Kidney capillary endothelial cell (primary cell): ENCODE measurements around the gene MAP3K6.
"Not testable (repeated sequence)": the region's sequence is repeated elsewhere in the genome, so short reads cannot be mapped to it uniquely, and the experiment has no call there.

Source experiments
- DNase-seq: peaks from one replicate; pipeline ENCODE4 v3.0.0-alpha.2; 2018; ENCODE audit warnings: low spot score

The MAP3K6 gene

DNA sequence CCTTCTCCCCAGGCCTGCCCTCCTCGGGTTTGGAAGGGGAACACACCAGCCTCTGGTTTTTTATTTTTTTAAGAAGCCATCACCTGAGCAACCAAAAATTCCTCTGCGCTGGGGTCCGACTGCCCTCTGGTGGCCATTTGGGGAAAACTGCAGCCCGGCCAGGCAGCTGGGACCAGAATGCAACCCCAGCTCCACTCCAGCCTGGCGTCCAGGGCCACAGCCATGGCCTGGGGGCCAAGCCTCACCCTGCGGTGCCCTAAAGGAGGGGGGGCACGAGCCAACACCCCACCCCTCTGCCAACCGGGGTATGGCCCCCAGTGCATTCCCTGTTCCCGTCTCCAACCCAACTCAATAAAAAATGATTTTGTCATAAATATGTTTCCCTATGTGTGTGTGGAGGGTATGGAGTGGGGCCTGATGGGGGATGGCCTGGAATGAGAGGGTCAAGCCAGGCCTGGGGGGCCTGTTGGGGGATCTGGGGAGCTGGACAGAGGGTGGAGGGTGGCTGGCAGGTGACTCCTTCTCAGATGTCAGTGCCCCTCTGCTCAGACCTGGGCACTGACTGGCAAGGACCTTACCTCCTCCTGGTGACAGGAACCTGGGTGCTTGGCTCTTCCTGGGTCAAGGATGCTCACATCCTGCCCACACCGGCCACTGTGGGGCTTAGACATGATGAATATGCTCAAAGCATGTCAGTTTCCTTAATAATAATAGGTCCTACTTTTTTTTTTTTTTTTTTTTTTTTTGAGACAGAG is 28.9 kb upstream of the MAP3K6 start:
- no peak for DNase-seq

DNA sequence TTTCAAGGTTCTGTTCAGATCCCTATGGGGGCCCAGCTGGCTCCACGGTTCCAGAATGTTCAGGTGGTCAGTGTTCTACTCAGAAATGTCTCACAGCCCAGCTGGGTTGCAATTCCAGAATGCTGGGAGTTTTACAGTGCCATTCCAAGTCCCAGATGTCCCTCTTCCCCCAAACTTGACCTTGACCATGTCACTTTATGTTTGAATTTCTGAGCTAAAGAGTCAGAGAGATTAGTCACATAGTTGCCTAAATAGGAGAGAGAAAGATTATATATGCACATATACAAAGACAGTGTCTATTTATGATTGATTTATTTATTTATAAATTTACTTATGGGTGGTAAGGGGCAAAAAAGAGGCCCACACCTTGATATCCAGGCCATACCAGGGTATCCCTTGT is 28.2 kb upstream of the MAP3K6 start:
- DNase-seq: no peak

DNA sequence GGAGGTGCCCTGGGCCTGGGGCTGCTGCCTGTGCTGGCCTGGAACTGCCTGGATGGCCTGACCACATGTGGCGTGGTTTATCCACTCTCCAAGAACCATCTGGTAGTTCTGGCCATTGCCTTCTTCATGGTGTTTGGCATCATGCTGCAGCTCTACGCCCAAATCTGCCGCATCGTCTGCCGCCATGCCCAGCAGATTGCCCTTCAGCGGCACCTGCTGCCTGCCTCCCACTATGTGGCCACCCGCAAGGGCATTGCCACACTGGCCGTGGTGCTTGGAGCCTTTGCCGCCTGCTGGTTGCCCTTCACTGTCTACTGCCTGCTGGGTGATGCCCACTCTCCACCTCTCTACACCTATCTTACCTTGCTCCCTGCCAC is 27.5 kb upstream of the MAP3K6 start:
- no peak for DNase-seq

DNA sequence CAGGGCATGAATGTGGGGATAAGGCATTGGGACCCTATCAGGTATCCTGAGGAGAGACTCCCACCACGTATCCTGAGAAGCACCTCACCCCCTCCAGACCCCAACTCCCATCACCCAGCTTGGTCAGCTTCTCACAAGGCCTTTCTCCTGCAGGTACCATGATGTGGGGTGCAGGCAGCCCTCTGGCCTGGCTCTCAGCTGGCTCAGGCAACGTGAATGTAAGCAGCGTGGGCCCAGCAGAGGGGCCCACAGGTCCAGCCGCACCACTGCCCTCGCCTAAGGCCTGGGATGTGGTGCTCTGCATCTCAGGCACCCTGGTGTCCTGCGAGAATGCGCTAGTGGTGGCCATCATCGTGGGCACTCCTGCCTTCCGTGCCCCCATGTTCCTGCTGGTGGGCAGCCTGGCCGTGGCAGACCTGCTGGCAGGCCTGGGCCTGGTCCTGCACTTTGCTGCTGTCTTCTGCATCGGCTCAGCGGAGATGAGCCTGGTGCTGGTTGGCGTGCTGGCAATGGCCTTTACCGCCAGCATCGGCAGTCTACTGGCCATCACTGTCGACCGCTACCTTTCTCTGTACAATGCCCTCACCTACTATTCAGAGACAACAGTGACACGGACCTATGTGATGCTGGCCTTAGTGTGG is 27.0 kb upstream of the MAP3K6 start:
- no peak for DNase-seq

DNA sequence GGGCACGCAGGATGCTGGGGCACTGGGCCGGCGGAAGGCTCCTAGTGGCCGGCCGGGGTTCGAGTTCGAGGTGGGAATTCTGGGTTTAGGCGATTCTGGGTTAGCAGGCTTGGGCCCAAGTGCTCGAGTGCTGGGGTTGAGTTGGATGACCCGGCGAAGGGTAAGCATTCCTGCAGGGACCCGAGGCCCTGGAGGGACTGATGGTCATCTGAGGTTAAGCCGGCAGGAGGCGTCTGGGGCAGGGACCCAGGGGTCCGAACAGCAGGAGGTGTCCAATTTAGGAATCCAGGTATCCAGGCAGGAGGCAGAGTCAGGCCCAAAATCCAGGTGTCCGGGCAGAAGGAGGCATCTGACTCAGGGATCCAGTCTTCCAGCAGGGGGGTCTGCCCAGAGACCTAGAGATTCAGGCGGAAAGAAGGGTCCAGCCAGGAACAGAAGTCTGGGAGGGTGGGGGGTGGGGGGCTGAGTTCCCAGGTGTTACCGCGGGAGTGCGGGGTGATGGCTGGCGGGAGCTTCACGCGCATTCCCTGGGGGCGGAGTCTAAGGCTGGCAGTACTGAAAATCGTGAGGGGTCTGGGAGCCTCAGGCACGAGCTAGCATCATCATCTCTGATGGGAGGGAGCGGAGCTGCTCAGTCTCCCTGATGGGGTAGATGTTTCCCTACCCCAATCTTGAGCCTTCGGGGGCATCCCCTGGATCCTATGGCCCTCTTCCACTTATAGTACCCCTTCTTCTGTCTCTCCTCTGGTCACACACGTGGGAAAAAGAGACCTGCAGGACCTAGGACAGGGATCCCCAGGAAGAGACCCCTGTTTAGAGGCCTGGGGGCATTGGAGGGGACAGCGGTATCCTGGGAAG is 26.2 kb upstream of the MAP3K6 start:
- no peak for DNase-seq

DNA sequence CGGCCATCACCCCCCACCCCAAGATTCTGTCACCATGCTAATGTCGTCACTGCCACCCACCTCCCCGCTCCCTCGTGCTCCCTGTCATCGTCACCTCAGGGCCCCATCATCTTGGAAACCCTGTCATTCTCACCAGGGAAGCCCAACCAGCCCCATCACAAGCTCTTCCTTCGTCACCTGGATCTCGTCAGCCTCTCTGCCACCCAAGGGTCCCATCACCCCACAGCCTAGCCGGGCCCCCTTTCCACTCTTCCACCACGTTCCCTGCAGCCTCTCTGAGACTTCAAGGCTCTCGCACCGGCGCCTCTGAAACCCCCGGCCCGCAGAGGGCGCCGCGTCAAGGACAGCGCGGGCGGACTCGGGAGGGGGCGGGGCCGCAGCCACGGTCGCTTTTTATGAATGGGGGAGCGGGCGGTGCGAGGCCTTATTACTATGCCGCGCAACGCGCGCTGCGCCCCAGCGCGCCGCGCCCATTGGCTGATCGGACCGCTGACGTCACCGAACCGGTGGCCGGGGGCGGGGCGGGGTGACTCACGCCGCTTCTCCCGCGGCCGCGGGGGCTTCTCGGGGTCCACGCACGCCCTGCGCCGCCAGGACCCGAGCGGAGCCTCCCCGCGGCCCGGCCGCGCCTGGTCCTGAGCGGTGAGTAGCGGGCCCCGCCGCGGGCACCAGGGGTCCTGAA is 25.5 kb upstream of the MAP3K6 start, which contains the start of gene GPR3:
TSS of gene GPR3 (plus strand) at position 527 of the 682 bp plus-strand sequence. CDS start 1,177 bp downstream, outside the sequence.
- DNase-seq: peak; percentile 92

DNA sequence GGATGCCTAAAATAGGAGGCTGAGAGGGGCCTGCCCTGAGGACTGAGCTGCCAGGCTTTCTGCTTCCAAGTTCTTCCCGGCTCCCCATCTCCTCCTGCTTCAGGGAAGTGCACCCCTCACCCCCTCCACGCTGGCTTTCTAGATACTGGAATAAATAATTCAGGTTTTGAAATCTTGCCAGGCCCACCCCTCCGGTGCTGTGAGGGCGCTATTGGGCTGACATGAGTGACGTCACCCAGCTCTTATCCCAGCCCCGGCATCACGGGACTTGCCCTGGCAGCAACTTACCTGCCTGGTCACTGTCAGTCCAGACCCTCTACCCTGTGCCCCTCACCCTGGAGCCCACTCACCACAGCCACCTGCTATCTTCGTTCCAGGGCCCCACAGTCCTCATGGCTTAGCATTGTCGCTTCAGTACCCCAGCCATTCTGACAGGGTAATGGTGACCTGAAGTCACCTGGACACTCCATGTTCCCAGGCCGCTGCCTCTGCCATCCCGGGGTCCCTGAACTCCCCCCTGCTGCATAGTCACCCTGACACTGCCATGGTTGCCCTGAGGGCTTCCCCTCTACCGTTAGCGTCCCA is 24.8 kb upstream of the MAP3K6 start:
- no peak for DNase-seq

DNA sequence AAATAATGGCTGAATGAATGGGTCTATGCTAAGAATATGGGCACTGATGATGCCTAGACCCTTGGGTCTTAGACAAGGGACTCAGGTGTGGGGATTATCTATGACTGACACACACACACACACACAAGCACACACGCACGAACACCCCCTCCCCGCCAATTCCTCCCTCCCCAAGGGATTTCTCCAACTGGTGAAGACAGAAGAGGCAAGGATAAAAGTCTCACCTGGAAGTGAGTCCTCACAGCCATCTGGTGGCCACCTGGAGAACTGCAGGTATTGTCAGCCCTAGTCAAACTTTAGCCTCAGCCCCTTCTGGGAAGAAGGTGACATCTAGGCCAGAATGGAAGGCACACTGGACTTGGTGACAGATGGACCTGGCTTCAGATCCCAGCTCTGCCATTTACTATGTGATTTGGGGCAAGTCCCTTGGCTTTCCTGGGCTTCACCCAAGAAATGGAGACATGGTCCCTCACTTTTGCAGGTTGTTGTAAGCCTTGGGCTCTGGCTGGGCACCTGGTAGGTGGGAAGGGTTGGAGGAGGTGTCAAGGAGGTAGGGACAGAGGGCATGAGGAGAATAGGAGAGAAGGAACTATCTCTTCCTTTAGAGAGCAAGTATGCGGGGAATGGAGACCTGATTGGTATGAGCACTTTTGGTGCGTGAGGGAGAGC is 21.7 kb upstream of the MAP3K6 start:
- no peak for DNase-seq

DNA sequence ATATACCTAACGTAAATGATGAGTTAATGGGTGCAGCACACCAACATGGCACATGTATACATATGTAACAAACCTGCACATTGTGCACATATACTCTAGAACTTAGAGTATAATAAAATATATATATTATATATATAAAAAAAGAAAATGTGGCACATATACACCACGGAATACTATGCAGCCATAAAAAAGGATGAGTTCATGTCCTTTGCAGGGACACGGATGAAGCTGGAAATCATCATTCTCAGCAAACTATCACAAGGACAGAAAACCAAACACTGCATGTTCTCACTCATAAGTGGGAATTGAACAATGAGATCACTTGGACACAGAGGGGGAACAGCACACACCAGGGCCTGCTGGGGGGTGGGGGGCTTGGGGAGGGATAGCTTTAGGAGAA is 18.0 kb upstream of the MAP3K6 start:
- DNase-seq: not testable (repeated sequence)

DNA sequence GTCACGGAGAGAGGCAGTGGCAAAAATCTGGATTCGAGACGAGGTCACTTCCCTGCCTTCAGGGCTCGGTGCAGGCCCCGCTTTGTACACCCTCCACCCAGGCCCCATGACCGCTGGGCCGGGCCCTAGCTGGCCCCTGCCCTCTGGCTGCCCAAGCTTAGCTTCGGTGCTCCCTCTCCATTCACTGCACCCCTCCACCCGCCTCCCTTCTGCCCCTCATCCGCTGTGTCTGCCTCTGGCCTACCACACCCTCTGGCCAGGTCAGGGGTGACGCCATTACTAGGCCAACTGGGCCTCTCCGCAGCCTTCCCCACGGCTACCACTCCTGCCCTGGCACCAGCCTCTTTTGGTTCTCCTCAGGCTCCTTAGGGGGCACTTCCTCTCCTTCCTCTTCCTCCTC is 16.9 kb upstream of the MAP3K6 start:
- DNase-seq: no peak

DNA sequence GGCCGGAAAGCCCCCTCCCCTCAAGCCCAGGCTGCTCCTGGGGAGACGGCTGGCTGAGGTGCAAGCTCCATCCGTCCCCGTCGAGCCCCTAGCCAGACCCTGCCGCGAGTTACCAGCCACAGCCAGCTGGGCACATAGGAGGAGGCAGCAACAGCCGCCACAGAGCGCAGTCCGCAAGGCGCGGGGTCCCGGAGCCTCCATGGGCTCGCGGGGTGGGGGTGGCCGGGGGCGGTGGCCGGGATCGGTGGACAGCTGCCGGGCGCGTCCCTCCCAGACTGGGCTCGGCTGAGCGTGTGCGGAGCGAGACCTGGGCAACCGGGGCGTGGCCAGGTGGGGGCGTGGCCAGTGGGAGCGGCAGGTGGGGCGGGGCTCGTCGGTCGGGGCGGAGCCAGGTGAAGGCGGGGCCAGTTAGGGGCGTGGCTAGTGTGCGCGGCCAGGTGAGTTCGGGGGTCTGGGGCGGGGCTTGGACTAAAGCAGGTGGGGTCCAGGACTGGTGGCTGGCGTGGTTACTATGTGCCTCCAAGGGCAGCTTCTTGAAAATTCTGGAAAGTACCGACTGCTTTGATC is 16.4 kb upstream of the MAP3K6 start, which contains the start of gene CD164L2:
TSS of gene CD164L2 (minus strand) at position 295 of the 567 bp plus-strand sequence. CDS start at position 201, 94 bp downstream.
- DNase-seq: no peak

DNA sequence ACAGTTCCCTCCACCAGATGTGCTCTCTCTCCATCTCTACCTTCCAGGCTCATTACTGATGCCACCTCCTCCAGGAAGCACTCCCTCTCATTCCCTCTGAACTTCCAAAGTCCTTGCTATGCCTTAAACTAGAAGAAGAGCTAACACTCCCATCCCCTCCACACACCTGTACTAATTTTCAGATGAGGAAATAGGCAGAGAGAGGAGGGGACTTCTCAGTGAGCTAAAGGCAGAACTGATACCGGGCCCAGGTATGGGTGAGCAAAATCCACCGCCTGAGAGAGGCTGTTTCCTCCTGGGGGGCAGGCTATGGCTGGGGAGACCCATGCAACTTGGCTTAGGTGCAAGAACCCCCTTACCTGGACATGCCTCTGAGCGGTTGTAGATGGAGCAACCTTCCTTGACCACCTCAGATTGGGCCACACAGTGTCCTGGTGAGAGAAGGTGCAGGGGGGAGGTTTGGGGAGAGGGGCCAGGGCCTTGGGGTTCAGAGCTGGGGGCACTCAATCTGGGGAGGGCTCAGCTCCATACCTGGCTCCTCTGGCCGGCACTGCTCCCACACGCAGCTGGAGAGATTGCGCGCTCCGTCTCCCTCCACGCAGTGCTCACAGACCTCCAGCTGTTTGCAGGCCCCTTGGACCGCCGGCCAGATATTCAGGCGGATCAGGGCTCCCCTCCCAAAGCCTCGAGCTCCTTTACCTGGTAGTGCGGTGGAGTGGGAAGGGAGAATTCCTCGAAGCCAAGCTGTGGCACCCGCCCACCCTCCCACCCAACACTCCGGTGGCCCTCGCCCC is 15.4 kb upstream of the MAP3K6 start:
- DNase-seq: no peak

DNA sequence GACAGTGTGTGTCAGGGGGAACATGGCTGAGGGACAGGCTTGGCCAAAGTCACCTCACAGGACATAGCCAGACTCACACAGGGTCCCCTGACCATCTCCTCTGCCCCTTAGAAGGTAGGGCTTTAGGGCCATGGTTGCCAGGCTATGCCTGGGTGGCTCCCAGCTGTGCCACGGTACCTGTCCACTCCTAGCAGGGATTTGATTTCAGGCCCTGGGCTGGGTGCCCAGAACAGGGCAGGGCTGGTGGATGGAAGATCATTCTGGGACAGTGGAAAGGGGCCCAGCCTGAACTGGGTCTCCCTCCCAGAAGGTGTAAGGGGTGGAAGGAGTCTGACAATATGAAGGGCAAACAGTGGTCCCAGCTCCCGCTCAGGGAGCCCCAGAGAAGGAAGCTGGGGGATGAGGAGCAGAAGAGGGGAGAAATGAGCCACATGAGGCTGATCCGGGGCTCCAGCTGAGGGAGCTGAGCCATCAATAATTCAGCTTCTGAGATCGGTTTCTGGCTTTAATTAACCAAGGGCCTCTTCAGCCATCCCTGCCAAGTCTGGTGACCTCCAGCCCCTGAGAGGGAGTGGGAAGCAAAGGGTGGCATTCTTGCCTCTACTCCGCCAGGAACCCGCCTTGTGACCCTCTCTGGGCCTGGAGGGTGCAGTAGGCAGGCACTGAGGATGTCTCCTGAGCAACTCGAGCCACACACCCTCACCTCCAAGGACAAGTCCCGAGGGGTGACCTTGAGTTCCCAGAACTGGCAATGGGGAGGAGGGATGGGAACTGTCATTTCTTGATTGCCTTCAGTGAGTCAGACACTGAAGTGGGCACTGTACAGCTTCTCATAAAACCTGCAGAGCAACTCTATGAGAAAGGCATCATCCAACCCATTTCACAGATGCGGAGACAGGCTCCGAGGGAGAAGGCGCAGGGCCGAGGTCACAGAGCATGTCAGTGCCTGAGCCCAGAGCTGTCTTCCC is 14.3 kb upstream of the MAP3K6 start:
- no peak for DNase-seq

DNA sequence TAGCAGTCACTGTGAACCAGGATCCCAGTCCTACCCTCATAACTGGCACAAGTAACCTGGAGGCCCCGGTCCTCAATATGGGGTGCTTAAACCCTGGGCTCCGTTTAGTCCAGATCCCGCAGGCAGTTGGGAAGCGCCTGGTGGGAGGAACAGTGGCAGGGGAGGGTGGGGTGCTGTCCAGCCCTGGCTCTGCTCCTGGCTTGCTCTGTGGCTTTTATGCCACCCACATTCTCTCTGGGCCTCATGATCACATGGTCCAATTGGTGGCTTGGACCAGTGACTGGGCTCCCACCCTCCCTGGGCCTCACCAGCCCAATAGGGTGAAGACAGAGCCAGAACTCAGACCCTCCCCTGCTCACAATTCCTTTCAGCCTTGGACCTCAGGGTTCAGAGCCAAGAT is 13.5 kb upstream of the MAP3K6 start:
- DNase-seq: no peak

DNA sequence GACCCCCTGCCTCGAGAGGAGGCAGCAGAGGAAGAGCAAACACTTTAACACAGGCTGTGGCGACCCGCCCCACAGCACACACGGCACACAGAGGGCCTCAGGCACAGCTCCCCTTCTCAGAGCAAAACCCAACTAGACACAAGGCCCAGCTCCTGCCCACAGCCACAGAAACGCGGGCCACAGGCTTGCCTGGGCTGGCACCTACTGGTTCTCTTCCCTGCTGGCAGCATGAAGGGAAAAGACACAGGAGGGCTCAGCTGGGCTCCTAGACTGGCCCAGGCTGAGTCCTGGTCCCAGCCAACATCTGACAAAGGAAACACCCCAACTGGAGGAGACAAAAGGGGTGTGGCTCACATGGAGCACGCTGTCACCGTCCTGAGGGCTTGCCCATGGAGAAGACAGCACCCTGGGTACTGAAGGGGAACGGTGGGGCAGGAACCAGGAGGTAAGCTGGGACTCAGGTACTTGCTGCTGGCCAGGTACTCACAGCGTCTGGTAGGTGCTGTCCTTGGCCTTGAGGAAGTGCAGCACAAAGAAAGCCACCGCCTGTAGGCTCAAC is 12.9 kb upstream of the MAP3K6 start:
- DNase-seq: no peak

DNA sequence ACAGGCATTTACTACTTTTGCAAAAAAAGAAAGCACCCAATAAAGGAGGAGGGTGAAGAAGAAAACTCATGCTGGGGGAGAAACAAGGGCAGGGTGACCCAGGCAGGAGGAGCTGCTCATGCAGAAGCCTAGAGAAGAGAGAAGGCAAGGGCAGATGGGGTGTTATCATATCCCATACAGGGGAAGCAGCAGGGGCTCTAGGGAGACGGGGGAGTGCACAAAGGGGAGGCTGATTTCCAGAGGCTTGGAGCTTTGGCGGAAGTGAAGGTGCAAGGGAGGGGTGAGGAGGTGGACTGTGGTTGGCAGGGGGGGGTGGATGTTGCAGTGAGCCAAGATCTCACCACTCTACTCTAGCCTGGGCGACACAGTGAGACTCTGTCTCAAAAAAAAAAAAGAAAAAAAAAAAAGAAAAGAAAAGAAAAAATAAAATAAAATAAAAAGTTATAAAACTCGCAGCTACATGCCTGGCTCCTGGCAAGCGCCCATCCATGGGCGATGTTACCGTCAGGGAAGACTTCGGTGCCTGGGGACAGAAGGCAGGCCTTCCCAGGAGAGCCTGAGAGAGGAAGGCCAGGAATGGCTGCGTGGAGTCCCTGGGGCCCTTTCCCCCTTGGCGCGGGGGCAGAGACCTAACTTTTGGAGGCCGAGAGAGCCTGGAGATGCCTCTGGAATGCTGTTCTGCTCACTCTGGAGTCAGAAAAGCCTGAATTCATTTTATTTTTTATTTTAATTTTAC is 11.2 kb upstream of the MAP3K6 start:
- no peak for DNase-seq

DNA sequence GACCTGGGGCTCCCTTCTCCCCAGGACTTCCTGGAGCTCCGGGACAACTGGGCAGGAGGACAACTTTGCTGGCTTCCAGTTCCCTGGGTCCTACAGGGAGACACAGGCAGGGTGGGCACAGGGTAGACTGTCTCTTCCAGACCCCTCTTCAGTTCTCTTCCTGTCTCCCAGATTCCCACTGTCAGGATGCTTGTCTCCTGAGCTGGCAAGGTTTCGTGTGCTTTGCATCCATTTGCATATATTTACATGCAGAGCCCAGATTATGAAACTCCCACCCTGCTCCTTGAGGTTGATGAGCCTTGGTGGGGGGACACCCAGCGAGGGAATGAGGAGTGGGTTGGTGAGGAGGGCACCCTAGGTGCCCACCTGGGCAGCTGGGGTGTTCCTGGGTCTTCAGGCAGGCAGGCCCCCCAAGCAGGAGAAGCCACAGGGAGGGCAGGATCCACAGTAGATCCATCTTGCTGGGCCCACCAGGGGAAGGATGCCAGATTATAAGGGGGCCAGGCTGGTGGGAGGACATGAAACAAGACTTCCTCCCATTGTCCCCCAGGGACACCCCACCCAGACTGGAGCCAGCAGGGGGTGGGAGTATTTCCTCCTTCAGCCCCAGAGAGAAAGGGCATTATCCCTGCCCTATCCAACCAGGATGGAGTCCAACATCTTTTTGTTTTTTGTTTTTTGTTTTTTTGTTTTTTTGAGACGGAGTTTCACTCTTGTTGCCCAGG is 7.8 kb upstream of the MAP3K6 start, which contains the start of gene FCN3:
TSS of gene FCN3 (minus strand) at position 463 of the 725 bp plus-strand sequence. CDS start at position 457, 6 bp downstream.
- no peak for DNase-seq
